ENCODE data around the gene CDKN1C. TPM values are rescaled to one million over a fixed set of nuclear protein-coding genes. Genes with fewer than 3 reads are reported as not detected.

CDKN1C gene
- total RNA-seq (ENCODE audit: low replicate concordance) = 47.8 and 49.3 TPM in 2 replicates

GRCh38 chr11:2885678-2886081, at the start of gene CDKN1C:
Gene CDKN1C, minus strand, starts transcription at chr11:2885775. Its CDS starts 319 bp downstream, at chr11:2885456.
- peaks cover 8% of the 10 kb centered on the region for H3K79me2 ChIP-seq (ENCODE audit: low read depth)
- H3K9me3 Mint-ChIP-seq = no peaks in the 10 kb centered on the region
- peaks cover 37% of the 10 kb centered on the region for H3K4me1 Mint-ChIP-seq
- H2AFZ ChIP-seq (replicated peaks) = no peak within 1 kb of the TSS
- no peaks in the 10 kb centered on the region for H3K9me3 ChIP-seq (ENCODE audit: low read depth)
- H3K4me3 ChIP-seq = peak within 1 kb of the TSS; percentile 91
- no peaks in the 10 kb centered on the region for H3K36me3 ChIP-seq
- H3K36me3 Mint-ChIP-seq = peaks cover 8% of the 10 kb centered on the region
- H3K4me1 ChIP-seq = peaks cover 34% of the 10 kb centered on the region
- peak within 1 kb of the TSS; percentile 97 for H3K4me2 ChIP-seq
- H3K9ac ChIP-seq = no peak within 1 kb of the TSS
- H3K4me3 Mint-ChIP-seq = peak within 1 kb of the TSS; percentile 92
- no peak within 1 kb of the TSS for H3K27ac ChIP-seq
- H3K27ac Mint-ChIP-seq = peak within 1 kb of the TSS; percentile 90
- H4K20me1 ChIP-seq (ENCODE audit: low read depth) = peaks cover 19% of the 10 kb centered on the region
- H3K27me3 ChIP-seq = peaks cover 51% of the 10 kb centered on the region
- no peak for TF ChIP-seq EZH2 (IDR thresholded peaks at IDR 0.05)
- no peak for TF ChIP-seq CTCF (IDR thresholded peaks at IDR 0.05)
- DNase-seq (ENCODE audit: low spot score) = peak; percentile 94
- peaks cover 5% of the 10 kb centered on the region for H3K27me3 Mint-ChIP-seq (ENCODE audit: insufficient read depth, low read depth)
- peaks cover 39% of the 10 kb centered on the region for H3F3A ChIP-seq (ENCODE audit: low read depth)

- peaks cover 5% of the 10 kb centered on the region for H3K4me1 Mint-ChIP-seq
- H3K9me3 ChIP-seq (ENCODE audit: low read depth) = peaks cover 15% of the 10 kb centered on the region
- H3K4me2 ChIP-seq = no peak overlapping the region
- no peaks in the 10 kb centered on the region for H3K4me1 ChIP-seq
- H3F3A ChIP-seq (ENCODE audit: low read depth) = peaks cover 27% of the 10 kb centered on the region
- peaks cover 19% of the 10 kb centered on the region for H3K36me3 Mint-ChIP-seq
- no peaks in the 10 kb centered on the region for H3K36me3 ChIP-seq
- H3K4me3 ChIP-seq = no peak overlapping the region
- H3K27me3 Mint-ChIP-seq (ENCODE audit: insufficient read depth, low read depth) = peaks cover 28% of the 10 kb centered on the region
- H3K27ac Mint-ChIP-seq = no peak overlapping the region
- H3K79me2 ChIP-seq (ENCODE audit: low read depth) = no peaks in the 10 kb centered on the region
- TF ChIP-seq CTCF (IDR thresholded peaks at IDR 0.05) = no peak
- no peak for DNase-seq (ENCODE audit: low spot score)
- peaks cover 10% of the 10 kb centered on the region for H4K20me1 ChIP-seq (ENCODE audit: low read depth)
- peaks cover 30% of the 10 kb centered on the region for H3K9me3 Mint-ChIP-seq
- peaks cover 26% of the 10 kb centered on the region for H3K27me3 ChIP-seq
- no peak overlapping the region for H2AFZ ChIP-seq (replicated peaks)
- H3K27ac ChIP-seq = no peak overlapping the region
- no peak overlapping the region for H3K9ac ChIP-seq
- no peak overlapping the region for H3K4me3 Mint-ChIP-seq
Observed at GRCh38 chr11:2934611-2935239, 49.1 kb upstream of the CDKN1C start.

GRCh38 chr11:2934021-2934550, 48.5 kb upstream of the CDKN1C start:
- Mint-ChIP-seq H3K27me3 (ENCODE audit: insufficient read depth, low read depth) (peaks cover 29% of the 10 kb centered on the region), H3K4me3 (no peak overlapping the region), H3K36me3 (peaks cover 16% of the 10 kb centered on the region), H3K4me1 (peaks cover 5% of the 10 kb centered on the region), H3K9me3 (peaks cover 23% of the 10 kb centered on the region), H3K27ac (no peak overlapping the region)
- Histone ChIP-seq H3K27ac (no peak overlapping the region), H2AFZ (replicated peaks) (no peak overlapping the region), H3K9ac (no peak overlapping the region), H3F3A (ENCODE audit: low read depth) (peaks cover 26% of the 10 kb centered on the region), H3K9me3 (ENCODE audit: low read depth) (peaks cover 14% of the 10 kb centered on the region), H3K79me2 (ENCODE audit: low read depth) (no peaks in the 10 kb centered on the region), H3K4me1 (no peaks in the 10 kb centered on the region), H3K27me3 (peaks cover 33% of the 10 kb centered on the region), H3K36me3 (no peaks in the 10 kb centered on the region), H4K20me1 (ENCODE audit: low read depth) (peaks cover 11% of the 10 kb centered on the region), H3K4me3 (no peak overlapping the region), H3K4me2 (no peak overlapping the region)
- TF ChIP-seq EZH2phosphoT487 (IDR thresholded peaks at IDR 0.05) (no peak), CTCF (IDR thresholded peaks at IDR 0.05) (no peak), EZH2 (IDR thresholded peaks at IDR 0.05) (no peak)
- DNase-seq (ENCODE audit: low spot score) = no peak

All from neural progenitor cell (in vitro differentiated cells).